H9 (cell line): ENCODE measurements around the gene ZNF146. TPM values are rescaled to one million over a fixed set of nuclear protein-coding genes. Genes with fewer than 3 reads are reported as not detected.

Experiments
- DNase-seq: peaks from one replicate; pipeline ENCODE4 v3.0.0-alpha.2; 2017
- H2AFZ ChIP-seq: one replicate; pipeline ENCODE4 v1.6.1; 2013; ENCODE audit warnings: mild to moderate bottlenecking, low read length, control low read depth, moderate library complexity
- H2AK5ac ChIP-seq: 2 replicates; pipeline ENCODE4 v1.6.1; 2013; ENCODE audit warnings: low read length, control low read depth, mixed read lengths; ENCODE audit not compliant: insufficient read length
- H2BK120ac ChIP-seq: one replicate; pipeline ENCODE4 v1.6.1; 2013; ENCODE audit warnings: low read depth, mild to moderate bottlenecking, low read length, control low read depth, inconsistent platforms; ENCODE audit not compliant: poor library complexity, severe bottlenecking
- H2BK12ac ChIP-seq: 2 replicates; pipeline ENCODE4 v1.6.1; 2013; ENCODE audit warnings: low read length, control low read depth, mixed read lengths, low read depth; ENCODE audit not compliant: insufficient read length
- H2BK15ac ChIP-seq: 2 replicates; pipeline ENCODE4 v1.6.1; 2013; ENCODE audit warnings: low read depth, low read length, control low read depth
- H2BK20ac ChIP-seq: one replicate; pipeline ENCODE4 v1.6.1; 2013; ENCODE audit warnings: low read depth, mild to moderate bottlenecking, low read length, control low read depth, inconsistent platforms; ENCODE audit not compliant: poor library complexity, severe bottlenecking
- H2BK5ac ChIP-seq: 2 replicates; pipeline ENCODE4 v1.6.1; 2013; ENCODE audit warnings: low read length, control low read depth, mixed read lengths; ENCODE audit not compliant: insufficient read length
- H3K14ac ChIP-seq: 2 replicates; pipeline ENCODE4 v1.6.1; 2013; ENCODE audit warnings: low read length, control low read depth; ENCODE audit not compliant: insufficient read depth
- H3K18ac ChIP-seq: 2 replicates; pipeline ENCODE4 v1.6.1; 2013; ENCODE audit warnings: low read depth, mild to moderate bottlenecking, mixed read lengths, low read length, control low read depth; ENCODE audit not compliant: insufficient read length
- H3K23ac ChIP-seq: 2 replicates; pipeline ENCODE4 v1.6.1; 2013; ENCODE audit warnings: low read length, control low read depth, mixed read lengths, low read depth; ENCODE audit not compliant: insufficient read length
- H3K23me2 ChIP-seq: 2 replicates; pipeline ENCODE4 v1.6.1; 2013; ENCODE audit warnings: low read depth, mild to moderate bottlenecking, mixed read lengths, low read length, control low read depth; ENCODE audit not compliant: insufficient read length, poor library complexity, severe bottlenecking
- H3K27ac ChIP-seq: 2 replicates; pipeline ENCODE4 v1.5.1; 2013; ENCODE audit warnings: low read length, control low read depth, mixed read lengths, low read depth; ENCODE audit not compliant: insufficient read length
- H3K27me3 ChIP-seq: 2 replicates; pipeline ENCODE4 v1.6.1; 2013; ENCODE audit warnings: low read length, control low read depth, inconsistent platforms; ENCODE audit not compliant: insufficient read depth
- H3K4ac ChIP-seq: 2 replicates; pipeline ENCODE4 v1.6.1; 2013; ENCODE audit warnings: low read depth, mild to moderate bottlenecking, control low read depth, inconsistent platforms, low read length, moderate library complexity
- H3K4me1 ChIP-seq: 2 replicates; pipeline ENCODE4 v1.6.1; 2013; ENCODE audit warnings: low read length, control low read depth, inconsistent platforms; ENCODE audit not compliant: insufficient read depth
- H3K4me2 ChIP-seq: 2 replicates; pipeline ENCODE4 v1.6.1; 2013; ENCODE audit warnings: low read length, control low read depth, mixed read lengths; ENCODE audit not compliant: insufficient read length, insufficient read depth
- H3K56ac ChIP-seq: 2 replicates; pipeline ENCODE4 v1.6.1; 2013; ENCODE audit warnings: low read depth, mild to moderate bottlenecking, mixed read lengths, low read length, control low read depth; ENCODE audit not compliant: insufficient read length
- H3K79me1 ChIP-seq: 2 replicates; pipeline ENCODE4 v1.6.1; 2013; ENCODE audit warnings: low read depth, mild to moderate bottlenecking, moderate library complexity, low read length, control low read depth, inconsistent platforms; ENCODE audit not compliant: insufficient read depth, poor library complexity, severe bottlenecking
- H3K79me2 ChIP-seq: 2 replicates; pipeline ENCODE4 v1.6.1; 2013; ENCODE audit warnings: low read length, control low read depth, inconsistent platforms; ENCODE audit not compliant: insufficient read depth
- H3K9ac ChIP-seq: 2 replicates; pipeline ENCODE4 v1.6.1; 2013; ENCODE audit warnings: low read length, control low read depth, mixed read lengths; ENCODE audit not compliant: insufficient read length; ENCODE audit errors: extremely low read depth
- H3K9me3 ChIP-seq: one replicate; pipeline ENCODE4 v1.6.1; 2013; ENCODE audit warnings: low read depth, low read length, inconsistent platforms; ENCODE audit not compliant: control insufficient read depth
- H3T11ph ChIP-seq: one replicate; pipeline ENCODE4 v1.6.1; 2013; ENCODE audit warnings: mild to moderate bottlenecking, low read length, control low read depth, inconsistent platforms
- H4K20me1 ChIP-seq: one replicate; pipeline ENCODE4 v1.6.1; 2013; ENCODE audit not compliant: control insufficient read depth, insufficient read length, insufficient read depth
- H4K5ac ChIP-seq: 2 replicates; pipeline ENCODE4 v1.6.1; 2013; ENCODE audit warnings: low read depth, mild to moderate bottlenecking, mixed read lengths, low read length, control low read depth; ENCODE audit not compliant: insufficient read length
- H4K8ac ChIP-seq: replicated peaks from 2 replicates; pipeline ENCODE4 v1.6.1; 2013; ENCODE audit warnings: low read length, control low read depth, mixed read lengths, low read depth; ENCODE audit not compliant: insufficient read length
- H4K91ac ChIP-seq: 2 replicates; pipeline ENCODE4 v1.6.1; 2013; ENCODE audit warnings: low read depth, mild to moderate bottlenecking, moderate library complexity, mixed read lengths, low read length, control low read depth; ENCODE audit not compliant: insufficient read length
- H3K27ac Mint-ChIP-seq, 3 experiments: 2 replicates in 2 of 3; 3 replicates in 1 of 3; pipeline ENCODE4 v1.8.0; 2020 to 2021; ENCODE audit warnings: mixed read lengths in 3 of 3, mild to moderate bottlenecking in 1 of 3, moderate library complexity in 1 of 3
- H3K27me3 Mint-ChIP-seq: 2 replicates; pipeline ENCODE4 v1.8.0; 2021; ENCODE audit warnings: low read depth, mild to moderate bottlenecking, moderate library complexity, mixed read lengths
- H3K36me3 Mint-ChIP-seq, 3 experiments: 2 replicates in 2 of 3; 3 replicates in 1 of 3; pipeline ENCODE4 v1.8.0; 2020 to 2021; ENCODE audit warnings: low read depth in 3 of 3, mixed read lengths in 3 of 3; ENCODE audit not compliant: insufficient read depth in 1 of 3
- H3K4me1 Mint-ChIP-seq, 2 experiments: 2 replicates each; pipeline ENCODE4 v1.8.0; 2020; ENCODE audit warnings: mixed read lengths in 2 of 2
- H3K4me3 Mint-ChIP-seq, 2 experiments: 2 replicates in 1 of 2; 3 replicates in 1 of 2; pipeline ENCODE4 v1.8.0; 2020 to 2021; ENCODE audit warnings: mild to moderate bottlenecking in 2 of 2, mixed read lengths in 2 of 2, moderate library complexity in 1 of 2
- H3K9me3 Mint-ChIP-seq, 2 experiments: 2 replicates in 1 of 2; 3 replicates in 1 of 2; pipeline ENCODE4 v1.8.0; 2020; ENCODE audit warnings: mild to moderate bottlenecking in 2 of 2, mixed read lengths in 2 of 2, moderate library complexity in 1 of 2
- CTCF ChIP-seq: fragments of 200-600 bp; sonication (generic); conservative IDR thresholded peaks from 3 replicates; pipeline ENCODE4 v1.8.0; 2021; ENCODE audit warnings: antibody characterized with exemption, mild to moderate bottlenecking
- WGBS: extraction: QIAGEN DNeasy Blood & Tissue Kit; methylation state at CpG from one replicate; pipeline ENCODE4 v1.1.7; 2013; ENCODE audit warnings: missing lambda C conversion rate, low lambda C conversion rate, mixed read lengths; ENCODE audit not compliant: insufficient read length; ENCODE audit errors: extremely low coverage; 5-methylcytosine and 5-hydroxymethylcytosine counted together
- total RNA-seq: library from RNA; stranded (reverse); gene quantifications from 2 replicates; pipeline ENCODE4 v1.2.1, GENCODE V29; 2021

The ZNF146 gene
- total RNA-seq, 1 experiment from 2014 or later: 166 TPM

- H3K27me3 ChIP-seq: no peaks in the 10 kb centered on the region; the same call in 1 of the 2 replicates
- no peak overlapping the region for H3T11ph ChIP-seq
- no peak overlapping the region for H2BK5ac ChIP-seq
- Mint-ChIP-seq H3K27me3 (peaks cover 24% of the 10 kb centered on the region), H3K36me3 (peaks cover 9 to 43% (median 39%) of the 10 kb centered on the region in 3 experiments), H3K4me1 (peaks cover 22 to 30% of the 10 kb centered on the region in 2 experiments), H3K9me3 (peaks cover 12 to 26% of the 10 kb centered on the region in 2 experiments), H3K4me3 (peak overlapping the region; percentile 83 to 88), H3K27ac (peak overlapping the region in 2 of 3 experiments; percentile 45 to 92; a peak in 3 of 7 replicates)
- no peak overlapping the region for H4K91ac ChIP-seq
- no peak overlapping the region for H4K8ac ChIP-seq
- H3K4me1 ChIP-seq: no peaks in the 10 kb centered on the region
- H2AK5ac ChIP-seq: no peak overlapping the region
- no peak for TF ChIP-seq CTCF
- no peak overlapping the region for H3K18ac ChIP-seq
- H3K9me3 ChIP-seq: peaks cover 10% of the 10 kb centered on the region
- peak overlapping the region; percentile 56 for H3K9ac ChIP-seq
- H3K23ac ChIP-seq: no peak overlapping the region
- H4K20me1 ChIP-seq: no peaks in the 10 kb centered on the region
- no peak overlapping the region for H4K5ac ChIP-seq
- H3K56ac ChIP-seq: no peak overlapping the region
- H2BK12ac ChIP-seq: no peak overlapping the region
- no peak for DNase-seq
- H3K23me2 ChIP-seq: peaks cover 5% of the 10 kb centered on the region
- H3K79me2 ChIP-seq: no peaks in the 10 kb centered on the region
- H3K14ac ChIP-seq: no peak overlapping the region; the same call in 1 of the 2 replicates
- no peak overlapping the region for H2BK120ac ChIP-seq
- H3K79me1 ChIP-seq: no peaks in the 10 kb centered on the region
- no peak overlapping the region for H2AFZ ChIP-seq
- no peak overlapping the region for H2BK20ac ChIP-seq
- WGBS: no CpG with 5 or more reads among the region's 37 CpGs
- H2BK15ac ChIP-seq: no peak overlapping the region
- no peak overlapping the region for H3K27ac ChIP-seq
- H3K4me2 ChIP-seq: peak overlapping the region; percentile 51
- no peak overlapping the region for H3K4ac ChIP-seq
These were observed 42.6 kb downstream of the ZNF146 start for GRCh38 chr19:36257520-36257876.
